HG03175 (cell line): ENCODE measurements around the gene ARHGAP28.

Source experiments
- ATAC-seq: cut with Tn5 transposase; IDR thresholded peaks from one replicate; pipeline ENCODE4 v1.9.1; 2021; ENCODE audit warnings: mild to moderate bottlenecking, moderate library complexity; ENCODE audit not compliant: unreplicated experiment

The ARHGAP28 gene, protein sequence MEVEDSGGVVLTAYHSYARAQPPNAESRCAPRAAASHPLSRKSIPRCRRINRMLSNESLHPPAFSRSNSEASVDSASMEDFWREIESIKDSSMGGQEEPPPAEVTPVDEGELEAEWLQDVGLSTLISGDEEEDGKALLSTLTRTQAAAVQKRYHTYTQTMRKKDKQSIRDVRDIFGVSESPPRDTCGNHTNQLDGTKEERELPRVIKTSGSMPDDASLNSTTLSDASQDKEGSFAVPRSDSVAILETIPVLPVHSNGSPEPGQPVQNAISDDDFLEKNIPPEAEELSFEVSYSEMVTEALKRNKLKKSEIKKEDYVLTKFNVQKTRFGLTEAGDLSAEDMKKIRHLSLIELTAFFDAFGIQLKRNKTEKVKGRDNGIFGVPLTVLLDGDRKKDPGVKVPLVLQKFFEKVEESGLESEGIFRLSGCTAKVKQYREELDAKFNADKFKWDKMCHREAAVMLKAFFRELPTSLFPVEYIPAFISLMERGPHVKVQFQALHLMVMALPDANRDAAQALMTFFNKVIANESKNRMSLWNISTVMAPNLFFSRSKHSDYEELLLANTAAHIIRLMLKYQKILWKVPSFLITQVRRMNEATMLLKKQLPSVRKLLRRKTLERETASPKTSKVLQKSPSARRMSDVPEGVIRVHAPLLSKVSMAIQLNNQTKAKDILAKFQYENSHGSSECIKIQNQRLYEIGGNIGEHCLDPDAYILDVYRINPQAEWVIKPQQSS

DNA sequence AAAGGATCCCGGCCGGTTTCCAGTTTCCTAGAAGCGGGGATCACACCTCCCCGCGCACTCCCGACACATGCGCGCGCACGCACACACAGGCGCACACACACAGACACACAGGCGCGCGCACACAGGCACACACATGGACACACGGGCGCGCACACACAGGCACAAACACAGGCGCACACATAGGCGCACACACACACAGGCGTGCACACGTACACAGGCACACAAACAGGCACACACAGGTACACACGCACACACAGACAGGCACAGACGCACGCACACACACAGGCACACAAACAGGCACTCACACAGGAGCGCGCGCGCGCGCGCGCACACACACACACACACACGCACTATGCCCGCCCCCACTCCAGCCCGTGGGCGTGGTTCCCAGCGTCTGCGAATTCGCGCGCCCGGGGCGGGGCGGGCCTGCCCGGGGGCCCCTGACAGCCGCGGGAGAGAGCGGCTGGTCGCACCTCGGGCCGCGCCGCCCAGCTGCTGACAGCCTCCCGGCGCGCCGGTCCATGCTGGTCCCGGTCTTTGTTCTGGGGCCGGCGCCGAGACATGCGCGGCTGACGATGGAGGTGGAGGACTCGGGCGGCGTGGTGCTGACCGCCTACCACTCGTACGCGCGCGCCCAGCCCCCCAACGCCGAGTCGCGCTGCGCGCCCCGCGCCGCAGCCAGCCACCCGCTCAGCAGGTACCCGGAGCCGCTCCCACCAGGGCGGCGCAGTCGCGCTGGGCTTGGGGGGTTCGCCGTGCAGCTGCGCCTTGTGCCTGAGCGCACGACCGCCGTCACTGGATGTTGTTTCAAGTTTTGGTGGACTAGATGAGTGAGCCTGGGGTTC, at the start of gene ARHGAP28:
TSS of gene ARHGAP28 (plus strand) at position 470 of the 845 bp plus-strand sequence. CDS start at position 576, 106 bp downstream.
- peak; percentile 78 for ATAC-seq

DNA sequence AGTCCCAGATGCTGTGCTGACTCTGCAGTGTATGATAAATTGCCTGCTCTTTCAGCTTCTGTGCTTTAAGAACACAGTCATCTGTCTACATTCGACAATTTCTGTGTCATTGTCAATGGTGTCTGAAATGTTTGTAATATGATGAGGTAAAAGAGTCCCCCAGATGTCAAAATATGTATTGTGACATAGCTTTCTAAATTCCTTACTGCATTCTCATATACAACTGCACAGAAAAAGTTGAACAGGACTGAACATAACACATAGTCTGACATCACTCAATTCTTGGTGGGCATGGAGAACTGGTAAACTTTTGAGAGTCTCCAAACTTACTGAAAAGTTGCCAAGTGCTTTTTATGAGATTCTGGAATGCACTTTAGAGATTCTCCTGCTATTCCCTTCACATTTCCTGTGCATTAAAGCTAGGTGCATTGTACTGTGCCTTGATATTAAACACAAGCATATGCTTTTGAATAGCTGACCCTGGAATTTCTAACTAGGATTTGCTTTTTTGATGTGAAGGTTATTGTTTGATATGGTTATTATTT, 48.1 kb upstream of the ARHGAP28 start:
- no peak for ATAC-seq

DNA sequence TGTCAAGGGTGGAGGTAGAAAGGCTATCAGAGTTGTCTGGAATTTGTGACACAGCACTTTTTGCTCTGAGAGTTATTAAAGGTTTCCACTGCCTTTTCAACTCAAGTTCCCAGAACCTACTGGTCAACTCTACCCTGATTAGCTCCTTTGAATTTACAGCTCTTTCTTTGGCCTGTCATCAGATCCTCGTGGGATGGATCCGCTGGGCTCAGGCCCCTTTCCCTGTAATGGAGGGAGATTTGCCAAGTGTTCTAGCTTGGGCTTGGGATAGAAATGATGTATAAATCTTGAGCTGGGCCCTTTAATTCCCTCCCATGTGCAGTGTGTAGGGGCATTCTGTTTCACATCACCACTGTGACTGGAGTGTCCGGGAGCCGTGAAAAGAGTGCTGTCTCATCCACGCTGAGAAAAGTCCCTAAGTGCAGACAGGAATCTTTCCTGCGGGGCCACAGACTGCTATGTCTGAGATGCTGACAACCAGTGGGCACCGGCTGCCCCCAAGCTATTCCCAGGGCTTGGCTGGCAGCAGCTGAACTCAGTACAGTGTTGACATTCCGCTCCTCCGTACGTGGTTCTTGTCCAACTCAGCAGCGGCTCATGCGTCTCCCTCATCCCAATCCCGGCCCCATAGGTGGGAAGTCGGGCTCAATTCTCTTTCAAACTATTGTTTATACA, 46.9 kb upstream of the ARHGAP28 start:
- ATAC-seq: no peak

DNA sequence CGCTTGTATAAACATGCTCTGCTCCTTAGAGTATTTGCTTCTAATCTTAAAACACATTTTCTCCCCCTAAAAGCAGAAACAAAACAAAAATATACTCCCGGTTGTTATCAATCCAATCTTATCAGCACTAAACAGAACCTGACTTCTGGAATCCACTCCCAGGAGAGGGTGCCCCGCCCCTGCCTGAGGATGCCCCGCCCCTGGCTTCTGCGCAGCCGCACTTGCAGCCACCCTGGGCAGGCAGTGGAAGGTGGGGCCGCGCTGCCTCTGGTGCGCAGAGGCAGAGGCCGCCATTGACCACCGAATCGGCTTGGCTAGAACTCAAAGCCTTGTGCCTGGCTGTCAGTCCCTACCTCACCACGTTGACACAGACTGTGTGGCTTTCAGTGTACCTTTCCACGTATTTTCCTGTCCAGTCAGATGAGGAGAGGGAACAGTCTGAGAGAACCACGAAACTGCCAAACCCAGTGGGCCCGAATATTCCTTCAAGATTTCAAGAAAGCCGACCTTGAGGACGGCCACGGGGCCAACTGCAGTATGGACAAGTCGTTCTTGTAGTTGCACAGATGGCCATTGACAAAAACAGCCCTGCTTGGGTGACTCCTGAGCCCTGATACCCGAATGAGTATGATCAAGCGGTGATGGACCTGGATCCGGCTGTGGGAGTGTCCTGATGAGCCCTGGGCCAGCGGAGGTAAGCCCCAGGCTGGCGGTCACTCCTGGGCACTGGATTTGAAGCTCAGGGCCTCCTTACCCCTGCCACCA, 46.2 kb upstream of the ARHGAP28 start:
- no peak for ATAC-seq

DNA sequence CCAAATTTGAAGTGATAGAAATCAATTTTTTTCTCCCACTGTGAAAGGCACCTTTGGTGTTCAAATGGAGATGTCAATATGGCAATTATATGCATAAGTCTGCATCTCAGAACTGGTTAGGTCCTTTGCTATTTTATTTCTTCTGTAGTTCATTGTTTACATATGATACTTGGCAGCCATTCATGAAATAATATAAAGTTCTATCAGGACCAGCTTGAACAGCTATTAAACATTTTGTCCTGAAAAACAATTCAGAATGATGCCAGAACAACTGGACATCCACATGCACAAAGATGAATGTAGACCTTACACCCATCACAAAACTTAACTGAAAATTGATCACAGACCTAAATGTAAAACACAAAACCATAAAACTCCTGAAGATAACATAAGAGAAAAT, 41.8 kb upstream of the ARHGAP28 start:
- no peak for ATAC-seq

DNA sequence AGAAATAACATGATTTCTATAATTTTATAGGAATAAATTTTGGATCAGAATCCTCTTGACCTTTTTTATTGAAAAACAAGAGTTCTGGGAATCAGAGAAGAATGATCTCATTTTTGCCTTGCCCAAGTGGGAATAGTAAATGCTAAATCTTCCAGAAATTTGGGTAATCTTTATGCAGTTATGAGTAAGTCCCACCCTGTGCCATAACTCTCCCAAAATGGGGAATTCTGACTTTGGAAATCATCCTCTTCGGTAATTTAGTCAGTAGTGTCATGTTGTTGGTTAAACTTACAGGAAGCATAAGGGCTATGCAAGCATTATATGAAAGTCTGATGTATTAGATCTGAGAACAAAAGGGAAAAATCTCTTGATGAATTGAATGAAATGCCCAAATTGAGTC, 20.6 kb upstream of the ARHGAP28 start:
- ATAC-seq: no peak

DNA sequence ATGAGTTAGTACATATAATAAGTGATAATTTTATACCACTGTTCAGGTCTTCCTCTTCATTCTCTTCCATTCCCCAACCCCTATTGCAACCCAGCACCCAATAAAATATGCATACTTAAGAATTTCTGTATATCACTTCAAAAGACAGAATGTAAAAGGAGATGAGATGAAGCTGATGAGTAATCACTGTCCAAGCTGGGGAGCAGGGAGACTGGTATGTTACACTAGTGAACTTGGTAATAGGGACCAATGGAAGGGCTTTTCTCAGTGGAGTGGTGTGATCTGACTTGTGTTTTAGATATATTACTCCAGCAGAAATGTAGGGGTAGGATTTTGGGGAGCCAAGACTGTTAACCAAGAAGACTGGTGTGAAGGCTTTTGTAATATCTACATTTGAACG, 18.0 kb upstream of the ARHGAP28 start:
- no peak for ATAC-seq

DNA sequence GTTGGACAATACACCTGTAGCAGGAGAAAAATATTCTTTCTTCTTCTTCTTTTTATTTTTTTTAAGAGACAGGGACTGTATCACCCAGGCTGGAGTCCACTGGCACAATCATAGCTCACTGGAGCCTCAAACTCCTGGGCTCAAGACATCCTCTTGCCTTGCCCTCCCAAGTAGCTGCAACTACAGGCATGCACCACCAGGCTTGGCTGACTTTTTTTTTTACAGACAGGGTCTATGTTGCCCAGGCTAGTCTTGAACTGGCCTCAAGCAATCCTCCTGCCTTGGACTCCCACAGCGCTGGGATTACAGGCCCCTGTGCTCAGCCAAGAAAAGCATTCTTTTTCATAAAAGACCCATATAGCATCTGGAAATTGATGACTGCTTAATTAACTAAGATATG, 17.1 kb upstream of the ARHGAP28 start:
- no peak for ATAC-seq

DNA sequence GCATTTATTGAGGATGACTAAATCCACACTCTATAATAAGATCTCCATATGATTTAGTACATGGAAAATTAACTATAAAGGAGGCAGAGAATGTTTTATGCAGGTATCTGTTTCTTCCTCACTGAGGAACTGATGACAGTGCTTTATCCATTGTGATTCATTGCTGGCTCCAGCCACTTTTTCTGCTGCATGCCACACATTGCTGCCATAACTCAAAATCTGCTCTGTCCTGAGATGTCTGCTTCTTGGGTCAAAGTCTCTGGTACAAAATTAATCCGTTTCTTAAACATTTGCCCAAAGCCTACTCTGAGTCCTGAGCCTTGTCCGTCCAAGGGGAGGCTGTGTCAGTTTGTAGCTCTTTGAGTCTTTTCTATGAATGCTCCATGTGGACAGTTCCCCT, 15.5 kb upstream of the ARHGAP28 start:
- no peak for ATAC-seq

DNA sequence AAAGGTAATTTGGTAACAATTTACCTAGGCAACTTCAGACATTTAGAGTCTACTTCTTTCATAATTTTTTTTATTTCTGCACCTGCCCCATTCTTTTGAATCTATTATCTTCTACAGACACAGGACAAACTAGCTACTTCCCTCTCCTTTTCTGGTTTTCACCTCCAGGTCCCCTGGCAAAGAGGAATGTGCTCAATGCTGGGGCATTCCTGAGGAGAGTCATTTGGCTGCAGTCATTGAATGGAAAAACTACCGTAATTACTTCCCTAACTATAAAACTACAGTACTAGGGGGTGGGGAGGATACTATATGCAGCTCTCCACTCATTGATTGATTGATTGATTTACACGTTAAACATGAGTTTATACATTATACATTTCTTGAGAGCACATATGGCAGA, 11.2 kb upstream of the ARHGAP28 start:
- ATAC-seq: no peak

DNA sequence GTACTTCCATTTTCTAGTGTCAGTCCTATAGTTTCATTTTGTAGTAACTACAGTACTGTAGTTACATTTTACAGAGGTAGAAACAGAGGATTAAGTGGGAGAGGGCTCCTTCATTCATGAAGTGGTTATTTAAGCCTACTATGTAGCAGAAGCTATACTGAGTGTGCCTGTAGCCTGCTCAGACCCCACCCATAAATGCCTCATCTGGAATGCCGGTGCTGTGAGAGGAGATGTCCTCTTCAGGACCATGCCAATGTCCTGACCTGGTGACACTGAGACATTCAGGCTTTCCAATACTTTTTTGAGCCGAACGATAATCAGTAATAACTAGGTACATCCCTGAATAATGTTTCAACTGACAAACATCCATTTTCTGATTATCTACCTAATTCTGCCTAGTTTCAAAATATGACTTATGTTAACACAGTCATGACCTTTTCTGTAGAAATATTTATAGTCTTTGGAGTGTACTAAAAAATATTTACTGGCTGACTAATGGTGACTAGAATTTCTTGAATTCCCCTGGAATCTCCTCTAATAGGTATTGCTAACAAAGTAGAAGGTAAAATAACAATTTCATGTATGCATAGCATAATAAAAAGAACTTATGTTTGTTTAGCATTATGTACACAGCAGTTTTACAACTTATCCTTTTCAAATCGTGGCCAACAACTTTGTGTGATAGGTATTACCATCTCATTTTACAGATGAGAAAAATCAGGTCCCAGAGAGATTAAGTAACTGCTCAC, 10.2 kb upstream of the ARHGAP28 start:
- no peak for ATAC-seq

DNA sequence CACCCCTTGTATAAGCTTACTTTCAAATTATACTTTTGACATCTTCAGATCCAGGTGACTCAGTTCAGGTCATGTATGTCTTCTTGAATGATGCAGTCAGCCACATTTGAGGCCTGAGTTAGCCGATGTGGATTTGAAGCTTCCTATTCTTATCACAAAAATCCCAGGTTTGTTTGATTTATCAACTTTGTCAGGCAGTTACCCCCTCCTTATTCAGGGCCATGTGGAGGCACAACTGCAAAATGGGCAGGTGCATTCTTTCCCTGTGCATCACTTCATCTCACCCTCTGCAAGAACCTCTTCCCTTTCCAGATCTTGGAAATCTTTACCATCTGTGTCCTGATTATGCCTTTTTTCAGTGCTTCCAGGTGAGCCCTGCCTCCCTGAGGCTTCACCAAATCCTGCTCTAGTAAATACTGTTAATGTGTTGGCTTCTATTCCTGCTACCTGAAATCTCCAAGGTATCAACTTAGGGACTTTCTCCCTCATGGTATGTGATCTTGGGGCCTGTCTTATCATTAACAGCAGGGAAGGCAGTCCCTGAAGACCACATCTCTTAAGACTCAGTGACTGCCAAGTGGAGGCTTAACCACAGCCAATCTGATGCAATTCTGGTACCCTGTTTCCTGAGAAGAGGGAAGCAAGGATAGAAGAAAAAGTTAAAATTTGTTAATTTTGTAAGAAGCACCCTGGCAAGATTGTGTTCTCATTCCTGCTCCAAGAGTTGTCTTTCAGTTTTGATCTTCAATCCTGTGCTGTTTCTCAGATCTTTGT, 9.4 kb upstream of the ARHGAP28 start:
- ATAC-seq: no peak

DNA sequence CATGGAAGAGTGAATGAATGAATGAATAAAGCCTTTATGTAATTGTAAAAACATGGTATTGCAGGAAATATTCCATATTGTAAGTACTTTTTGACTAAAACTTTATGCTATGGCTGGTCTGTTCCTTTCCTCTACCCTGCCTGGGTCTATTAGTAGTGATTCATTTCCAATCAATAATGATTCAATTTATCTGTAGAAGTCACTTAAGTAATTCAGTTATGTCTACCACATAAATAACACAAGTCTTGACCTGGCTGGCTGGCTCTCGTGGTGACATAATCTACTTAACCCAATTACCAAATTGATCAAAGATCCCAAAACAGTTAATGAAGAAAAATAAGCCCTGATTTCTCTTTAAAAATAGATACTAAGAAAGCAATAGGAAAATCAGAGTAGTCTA, 7.8 kb upstream of the ARHGAP28 start:
- no peak for ATAC-seq

DNA sequence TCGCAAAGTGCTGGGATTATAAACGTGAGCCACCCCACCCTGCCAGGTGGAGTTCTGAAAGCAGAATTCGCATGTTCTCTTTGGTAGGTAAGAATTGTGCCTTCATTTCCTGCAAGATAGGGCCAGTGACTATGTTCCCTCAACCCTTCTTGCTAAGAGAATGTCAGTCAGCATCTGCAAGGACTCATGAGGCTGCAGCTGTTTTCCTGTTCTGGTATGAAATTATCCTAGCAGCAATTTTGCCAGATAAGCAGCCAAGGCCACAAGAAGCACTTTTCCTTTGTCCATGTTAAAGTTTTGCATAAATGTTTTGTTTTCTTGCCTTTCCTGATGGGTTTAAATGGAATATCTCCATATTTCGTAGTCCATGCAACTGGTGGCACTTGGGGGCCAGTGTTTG, 6.8 kb upstream of the ARHGAP28 start:
- ATAC-seq: no peak

DNA sequence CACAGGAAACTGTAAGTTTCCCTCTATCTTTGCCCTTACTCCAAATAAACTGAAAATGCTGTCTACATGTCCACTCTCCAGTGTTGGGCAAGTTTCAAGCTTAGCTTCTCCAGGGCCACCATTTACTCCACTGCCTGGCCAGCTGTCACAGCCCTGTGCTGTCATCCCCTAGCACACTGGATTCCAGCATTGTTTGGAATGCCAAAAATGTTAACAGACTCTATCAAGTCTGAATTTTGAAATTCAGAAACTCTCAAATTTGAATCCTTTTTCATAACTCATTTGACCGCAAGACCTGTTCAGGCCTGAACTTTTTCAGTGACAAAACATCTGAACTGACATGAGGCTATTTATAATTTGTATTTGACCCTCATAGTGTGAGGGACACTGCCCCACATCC, 5.2 kb upstream of the ARHGAP28 start:
- no peak for ATAC-seq

DNA sequence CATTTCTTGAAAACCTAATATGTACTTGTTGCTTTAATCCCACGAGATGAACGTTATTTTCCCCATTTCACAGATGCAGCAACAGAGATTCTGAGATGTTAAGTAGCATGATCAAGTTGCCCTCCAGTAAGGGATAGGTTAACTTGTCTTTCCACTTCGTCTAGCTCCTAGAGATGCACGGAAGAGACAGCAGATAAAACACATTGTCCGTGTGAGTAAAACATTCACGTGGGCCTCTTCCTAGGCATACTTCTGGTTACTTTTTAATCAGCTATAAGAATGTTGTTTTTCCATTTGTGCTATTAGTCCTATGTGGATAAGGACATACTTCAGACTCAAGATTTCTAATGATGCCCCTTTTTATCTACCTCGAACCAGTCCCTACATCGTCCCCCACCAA, 1.2 kb upstream of the ARHGAP28 start:
- no peak for ATAC-seq

DNA sequence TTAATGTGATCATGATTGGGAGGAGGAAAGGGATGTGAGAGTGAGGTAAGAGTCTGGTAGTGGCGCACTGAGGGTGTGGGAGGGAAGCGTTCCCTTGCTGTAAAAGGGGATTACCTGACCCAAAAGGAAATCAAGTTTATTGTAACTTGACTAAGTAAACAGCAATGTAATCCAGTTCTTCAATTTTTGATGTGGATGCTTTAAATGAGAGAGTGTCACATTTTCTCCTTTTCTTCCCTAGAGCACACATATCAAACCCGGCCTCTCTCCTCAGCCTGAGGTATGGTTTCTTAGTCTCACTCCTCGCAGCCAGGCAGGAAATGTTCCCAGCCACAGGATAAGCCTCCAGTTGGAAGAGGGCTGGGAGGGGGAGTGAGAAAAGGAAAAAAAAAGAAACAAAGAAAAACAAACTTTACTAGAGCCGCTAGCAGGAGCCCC, 688 bp upstream of the ARHGAP28 start:
- no peak for ATAC-seq
